ENCODE results near the gene LRRC8B.

- TF ChIP-seq POLR2A (IDR thresholded peaks at IDR 0.05) (no peak), CTCF (IDR thresholded peaks at IDR 0.05) (no peak)
These were observed 108.7 kb downstream of the LRRC8B start for GRCh38 chr1:89633248-89633799.
